IMR-90 (cell line): ENCODE data around the gene CEMP1. TPM values are rescaled to one million over a fixed set of nuclear protein-coding genes. Genes with fewer than 3 reads are reported as not detected.

Source experiments
- ATAC-seq: fragments of 200-7000 bp; cut with Tn5 transposase; 2 replicates; pipeline ENCODE4 v1.9.1; 2020; ENCODE audit warnings: low read depth, mild to moderate bottlenecking, moderate library complexity
- BruUV-seq: library from RNA; stranded (reverse); fragments of 400-500 nt; replicated peaks from 2 replicates; lab custom pipeline; 2021; lab: Mats Ljungman, UMichigan
- CTCF ChIA-PET: fragments of 300-600 bp; formaldehyde crosslinking; extraction: SDS; loops from one replicate; lab custom pipeline; 2021; ENCODE audit warnings: antibody characterized with exemption; lab: Yijun Ruan, JAX
- POLR2A ChIA-PET: fragments of 300-600 bp; sonication (Branson Sonifier 250); formaldehyde crosslinking; loops from one replicate; lab custom pipeline; 2022; ENCODE audit warnings: antibody characterized with exemption; ENCODE audit not compliant: unreplicated experiment; lab: Charles Lee
- DNase-seq: peaks from one replicate; pipeline ENCODE4 v3.0.0; 2013
- H2AFZ ChIP-seq: replicated peaks from 2 replicates; pipeline ENCODE3; 2013; ENCODE audit warnings: low read length, mild to moderate bottlenecking; ENCODE audit not compliant: poor library complexity
- H2AK5ac ChIP-seq: 2 replicates; pipeline ENCODE4 v1.6.1; 2013; ENCODE audit warnings: low read depth, low read length, inconsistent platforms
- H2AK9ac ChIP-seq: replicated peaks from 2 replicates; pipeline ENCODE3; 2013; ENCODE audit warnings: mild to moderate bottlenecking, low read depth, low read length, moderate library complexity; ENCODE audit not compliant: poor library complexity
- H2BK120ac ChIP-seq: 2 replicates; pipeline ENCODE4 v1.6.1; 2013; ENCODE audit warnings: low read depth, low read length, inconsistent platforms
- H2BK15ac ChIP-seq: 3 replicates; pipeline ENCODE4 v1.6.1; 2013; ENCODE audit warnings: low read depth, low read length, inconsistent platforms
- H2BK20ac ChIP-seq: 2 replicates; pipeline ENCODE4 v1.6.1; 2013; ENCODE audit warnings: low read depth, mild to moderate bottlenecking, inconsistent platforms, low read length, moderate library complexity
- H2BK5ac ChIP-seq: 2 replicates; pipeline ENCODE4 v1.6.1; 2013; ENCODE audit warnings: mild to moderate bottlenecking, low read depth, low read length, inconsistent platforms; ENCODE audit not compliant: poor library complexity, severe bottlenecking
- H3K14ac ChIP-seq: replicated peaks from 2 replicates; pipeline ENCODE4 v1.6.1; 2013; ENCODE audit warnings: low read depth, low read length, inconsistent platforms
- H3K18ac ChIP-seq: 2 replicates; pipeline ENCODE4 v1.6.1; 2013; ENCODE audit warnings: low read depth, low read length, control low read depth
- H3K23ac ChIP-seq: 2 replicates; pipeline ENCODE4 v1.6.1; 2013; ENCODE audit warnings: low read depth, low read length, inconsistent platforms
- H3K27ac ChIP-seq: 2 replicates; pipeline ENCODE4 v1.5.1; 2013; ENCODE audit warnings: mild to moderate bottlenecking, control low read depth, low read length; ENCODE audit not compliant: insufficient read depth
- H3K27me3 ChIP-seq: 2 replicates; pipeline ENCODE4 v1.6.1; 2013; ENCODE audit warnings: low read length; ENCODE audit not compliant: control insufficient read depth, insufficient read depth
- H3K36me3 ChIP-seq: 2 replicates; pipeline ENCODE4 v1.6.1; 2013; ENCODE audit warnings: low read length, mixed read lengths; ENCODE audit not compliant: control insufficient read depth, insufficient read depth
- H3K4ac ChIP-seq: 2 replicates; pipeline ENCODE4 v1.6.1; 2013; ENCODE audit warnings: low read depth, low read length, inconsistent platforms
- H3K4me1 ChIP-seq: 2 replicates; pipeline ENCODE4 v1.6.1; 2013; ENCODE audit warnings: low read length, mixed read lengths; ENCODE audit not compliant: control insufficient read depth, insufficient read depth
- H3K4me2 ChIP-seq: 2 replicates; pipeline ENCODE4 v1.6.1; 2013; ENCODE audit warnings: low read depth, mild to moderate bottlenecking, control low read depth, low read length, moderate library complexity
- H3K4me3 ChIP-seq: 2 replicates; pipeline ENCODE4 v1.5.1; 2013; ENCODE audit warnings: low read depth, mild to moderate bottlenecking, control low read depth, low read length, moderate library complexity; ENCODE audit not compliant: insufficient read depth
- H3K56ac ChIP-seq: 2 replicates; pipeline ENCODE4 v1.6.1; 2013; ENCODE audit warnings: low read length, inconsistent platforms; ENCODE audit not compliant: insufficient read depth; ENCODE audit errors: extremely low read depth
- H3K79me1 ChIP-seq, 2 experiments: 2 replicates each; pipeline ENCODE4 v1.6.1; 2013; ENCODE audit warnings: low read length in 2 of 2, inconsistent platforms in 1 of 2, low read depth in 1 of 2
- H3K9ac ChIP-seq: 2 replicates; pipeline ENCODE4 v1.6.1; 2013; ENCODE audit warnings: low read depth, low read length, control low read depth
- H3K9me1 ChIP-seq: 2 replicates; pipeline ENCODE4 v1.6.1; 2013; ENCODE audit warnings: low read length, inconsistent platforms; ENCODE audit not compliant: insufficient read depth
- H3K9me3 ChIP-seq: 2 replicates; pipeline ENCODE4 v1.6.1; 2013; ENCODE audit warnings: low read length; ENCODE audit not compliant: control insufficient read depth, insufficient read depth
- H4K20me1 ChIP-seq: 2 replicates; pipeline ENCODE4 v1.6.1; 2013; ENCODE audit warnings: low read length, inconsistent platforms; ENCODE audit not compliant: insufficient read depth
- H4K5ac ChIP-seq: 2 replicates; pipeline ENCODE4 v1.6.1; 2013; ENCODE audit warnings: mild to moderate bottlenecking, low read depth, low read length, control low read depth
- H4K8ac ChIP-seq, 2 experiments: 2 replicates each; pipeline ENCODE4 v1.6.1; 2013; ENCODE audit warnings: low read depth in 2 of 2, low read length in 2 of 2, control low read depth in 1 of 2, inconsistent platforms in 1 of 2
- H4K91ac ChIP-seq: 2 replicates; pipeline ENCODE4 v1.6.1; 2013; ENCODE audit warnings: low read depth, low read length, inconsistent platforms; ENCODE audit not compliant: insufficient read depth
- BHLHE40 ChIP-seq: fragments of 150-350 bp; IDR thresholded peaks from 2 replicates; pipeline ENCODE4 v1.6.1; 2016; ENCODE audit warnings: mild to moderate bottlenecking, low read depth, low read length
- MAFK ChIP-seq: IDR thresholded peaks from 2 replicates; pipeline ENCODE4 v1.6.1; 2012; ENCODE audit warnings: low read depth, low read length, improper control_type of control experiment
- NFE2L2 ChIP-seq: fragments of 150-350 bp; IDR thresholded peaks from 2 replicates; pipeline ENCODE4 v1.6.1; 2016; ENCODE audit warnings: low read depth, mild to moderate bottlenecking, low read length
- POLR2A ChIP-seq: IDR thresholded peaks from 2 replicates; pipeline ENCODE4 v1.6.1; 2012; ENCODE audit warnings: mild to moderate bottlenecking, low read depth, low read length
- RFX5 ChIP-seq: IDR thresholded peaks from 2 replicates; pipeline ENCODE4 v1.8.0; 2012; ENCODE audit warnings: low read depth, mild to moderate bottlenecking, low read length, moderate library complexity
- SMC3 ChIP-seq: fragments of 150-350 bp; IDR thresholded peaks from 2 replicates; pipeline ENCODE4 v1.6.1; 2016; ENCODE audit warnings: low read depth, mild to moderate bottlenecking, antibody characterized with exemption, low read length, moderate library complexity
- WGBS, 2 experiments: methylation state at CpG; one replicate each; pipeline versions ENCODE4 v1.1.5 to v1.1.7; 2013; ENCODE audit warnings: missing lambda C conversion rate in 2 of 2; ENCODE audit not compliant: insufficient read length in 1 of 2; ENCODE audit errors: extremely low coverage in 2 of 2; 5-methylcytosine and 5-hydroxymethylcytosine counted together
- dilution Hi-C: fragments of 300-500 bp; cut with HindIII; formaldehyde crosslinking; loops from one replicate; pipeline ENCODE4 v1.14.3; 2018; ENCODE audit warnings: low sequenced_read_pairs; ENCODE audit not compliant: unreplicated experiment
- in situ Hi-C: fragments of 300-500 bp; cut with MboI; formaldehyde crosslinking; loops from 3 replicates; pipeline ENCODE4 v1.14.3; 2019; ENCODE audit warnings: low sequenced_read_pairs, inconsistent platforms, mixed read lengths
- intact Hi-C: fragments of 100-400 bp; cut with micrococcal nuclease; formaldehyde crosslinking; loops from 2 replicates; pipeline ENCODE4 v1.10.0; 2022
- polyA plus RNA-seq, 3 experiments: library from polyadenylated mRNA; depleted of rRNA; stranded (reverse); fragments of >200 nt; gene quantifications; 2 replicates each; pipeline ENCODE4 v1.2.3, GENCODE V29; 2012; ENCODE audit warnings: low replicate concordance in 1 of 3
- total RNA-seq: library from RNA; depleted of rRNA; stranded (reverse); fragments of >200 nt; gene quantifications from 2 replicates; pipeline ENCODE4 v1.2.3, GENCODE V29; 2012

CEMP1 gene
- total and polyA plus RNA-seq, 2 of the 4 experiments (the other 2 are of a cell fraction), result not detected

GRCh38 chr16:2499454-2499853 lies 31.8 kb downstream of the CEMP1 start:
- Histone ChIP-seq H3K4ac (no peak overlapping the region), H2AK5ac (no peak overlapping the region), H3K9me1 (no peaks in the 10 kb centered on the region), H3K14ac (no peak overlapping the region), H2AK9ac (no peak overlapping the region), H3K36me3 (peaks cover 19% of the 10 kb centered on the region; the same call in 1 of the 2 replicates), H4K5ac (no peak overlapping the region), H3K79me1 (peaks cover 3 to 21% of the 10 kb centered on the region in 2 experiments; a peak in 2 of 4 replicates), H3K27me3 (no peaks in the 10 kb centered on the region), H3K23ac (no peak overlapping the region), H2BK120ac (no peak overlapping the region), H2BK20ac (no peak overlapping the region), H4K91ac (no peak overlapping the region), H3K4me3 (no peak overlapping the region), H3K18ac (no peak overlapping the region), H4K20me1 (peaks cover 17% of the 10 kb centered on the region), H2BK5ac (no peak overlapping the region), H3K27ac (no peak overlapping the region), H2BK15ac (no peak overlapping the region), H4K8ac (no peak overlapping the region), H3K56ac (no peak overlapping the region), H3K4me2 (no peak overlapping the region), H3K4me1 (peaks cover 9% of the 10 kb centered on the region), H3K9ac (no peak overlapping the region), H3K9me3 (no peaks in the 10 kb centered on the region), H2AFZ (no peak overlapping the region)
- no peak for TF ChIP-seq MAFK
- TF ChIP-seq SMC3, result no peak
- TF ChIP-seq POLR2A, result no peak
- no peak for TF ChIP-seq NFE2L2
- TF ChIP-seq RFX5, result no peak
- TF ChIP-seq BHLHE40, result no peak
- no peak for ATAC-seq
- dilution Hi-C loops (no loop called here), in situ Hi-C loops (loop anchor here (5.0 kb wide), 1 partner anchor 157 kb away; the partner anchor contains the start of gene ABCA3), intact Hi-C loops (no loop called here)
- WGBS, 2 experiments, result no CpG with 5 or more reads among the region's 6 CpGs
- no TSS peak for BruUV-seq
- CTCF ChIA-PET, result no interaction called here
- POLR2A ChIA-PET, result no interaction called here
- DNase-seq, result no peak
